Endothelial cell of umbilical vein (primary cell): ENCODE measurements around the gene BCL11A. TPM values are rescaled to one million over a fixed set of nuclear protein-coding genes. Genes with fewer than 3 reads are reported as not detected.

Source experiments
- BruUV-seq: library from RNA; stranded (reverse); fragments of 400-500 nt; replicated peaks from 2 replicates; lab custom pipeline; 2021; lab: Mats Ljungman, UMichigan
- CTCF ChIA-PET: fragments of 300-600, 350-600 bp; sonication (Branson Sonifier 250); formaldehyde crosslinking; loops from one replicate; lab custom pipeline; 2021; ENCODE audit warnings: antibody characterized with exemption, inconsistent platforms; lab: Charles Lee
- POLR2A ChIA-PET: fragments of 300-600, 350-600 bp; sonication (Branson Sonifier 250); formaldehyde crosslinking; loops from one replicate; lab custom pipeline; 2021; ENCODE audit warnings: antibody characterized with exemption, inconsistent platforms; lab: Charles Lee
- DNase-seq: peaks from one replicate; pipeline ENCODE4 v3.0.0-alpha.2; 2011; ENCODE audit warnings: low read depth, low spot score
- FAIRE-seq: peaks from 2 replicates; lab custom pipeline; 2011; peaks lifted over from hg19 to GRCh38; lab: Jason Lieb, UNC
- H2AFZ ChIP-seq: 2 replicates; pipeline ENCODE4 v1.6.0; 2012; ENCODE audit warnings: low read depth, low read length, control low read depth, inconsistent platforms
- H3K27ac ChIP-seq: 2 replicates; pipeline ENCODE4 v1.5.1; 2011; ENCODE audit warnings: low read depth, mild to moderate bottlenecking, control low read depth, low read length, moderate library complexity; ENCODE audit not compliant: insufficient read depth
- H3K27me3 ChIP-seq, 2 experiments: 2 replicates each; pipeline versions ENCODE4 v1.6.0 to v1.6.1; 2011; ENCODE audit warnings: low read length in 2 of 2, mixed read lengths in 1 of 2; ENCODE audit not compliant: control insufficient read depth in 2 of 2, insufficient read depth in 2 of 2
- H3K36me3 ChIP-seq, 2 experiments: 2 replicates in 1 of 2; 3 replicates in 1 of 2; pipeline ENCODE4 v1.5.1; 2011; ENCODE audit warnings: low read length in 2 of 2, mild to moderate bottlenecking in 1 of 2, moderate library complexity in 1 of 2; ENCODE audit not compliant: control insufficient read depth in 2 of 2, insufficient read depth in 2 of 2; ENCODE audit errors: extremely low read depth in 1 of 2
- H3K4me1 ChIP-seq: 3 replicates; pipeline ENCODE4 v1.5.1; 2011; ENCODE audit warnings: mild to moderate bottlenecking, low read length; ENCODE audit not compliant: control insufficient read depth, insufficient read depth; ENCODE audit errors: extremely low read depth
- H3K4me2 ChIP-seq: 2 replicates; pipeline ENCODE4 v1.6.1; 2011; ENCODE audit warnings: low read length, control low read depth, mixed read lengths; ENCODE audit not compliant: insufficient read depth
- H3K4me3 ChIP-seq, 3 experiments: fragments of 200-600 bp in 1 of 3; sonication (generic), shearing (Covaris generic) in 1 of 3; replicated peaks in 1 of 3; 2 replicates each; pipeline ENCODE4 v1.5.1; 2011 to 2016; ENCODE audit warnings: control low read depth in 3 of 3, low read length in 3 of 3, mild to moderate bottlenecking in 2 of 3, inconsistent platforms in 1 of 3, low read depth in 1 of 3, moderate library complexity in 1 of 3; ENCODE audit not compliant: insufficient read depth in 1 of 3
- H3K79me2 ChIP-seq: 2 replicates; pipeline ENCODE4 v1.6.0; 2012; ENCODE audit warnings: low read length, inconsistent platforms; ENCODE audit not compliant: control insufficient read depth, insufficient read depth
- H3K9ac ChIP-seq: replicated peaks from 2 replicates; pipeline ENCODE3; 2011; ENCODE audit warnings: low read length, control low read depth; ENCODE audit not compliant: insufficient read depth; ENCODE audit errors: extremely low read depth
- H3K9me1 ChIP-seq: replicated peaks from 3 replicates; pipeline ENCODE4 v1.6.0; 2011; ENCODE audit warnings: mild to moderate bottlenecking, low read length; ENCODE audit not compliant: control insufficient read depth, insufficient read depth; ENCODE audit errors: extremely low read depth
- H3K9me3 ChIP-seq: replicated peaks from 2 replicates; pipeline ENCODE4 v1.5.1; 2012; ENCODE audit warnings: low read length, inconsistent platforms; ENCODE audit not compliant: control insufficient read depth, insufficient read depth
- H4K20me1 ChIP-seq: replicated peaks from 2 replicates; pipeline ENCODE3; 2011; ENCODE audit warnings: mild to moderate bottlenecking, low read length; ENCODE audit not compliant: control insufficient read depth, insufficient read depth; ENCODE audit errors: extremely low read depth
- EZH2 ChIP-seq: IDR thresholded peaks from 2 replicates; pipeline ENCODE4 v1.6.1; 2012; ENCODE audit warnings: borderline replicate concordance, low read depth, mild to moderate bottlenecking, moderate library complexity, low read length, inconsistent platforms; ENCODE audit not compliant: severe bottlenecking
- FOS ChIP-seq: IDR thresholded peaks from 2 replicates; pipeline ENCODE4 v1.6.1; 2011; ENCODE audit warnings: mild to moderate bottlenecking, low read length, moderate library complexity, borderline replicate concordance; ENCODE audit not compliant: insufficient read depth
- GATA2 ChIP-seq: IDR thresholded peaks from 2 replicates; pipeline ENCODE4 v1.7.0; 2011; ENCODE audit warnings: low read depth, mild to moderate bottlenecking, moderate library complexity, mixed read lengths, low read length; ENCODE audit not compliant: insufficient read length, insufficient read depth
- JUN ChIP-seq: IDR thresholded peaks from 2 replicates; pipeline ENCODE4 v1.6.1; 2011; ENCODE audit warnings: borderline replicate concordance, low read depth; ENCODE audit not compliant: insufficient read length, insufficient read depth
- MAX ChIP-seq: IDR thresholded peaks from 2 replicates; pipeline ENCODE4 v1.6.1; 2011; ENCODE audit not compliant: insufficient read depth, insufficient read length
- MYC ChIP-seq: IDR thresholded peaks from one replicate; pipeline ENCODE4 v1.6.1; 2011; ENCODE audit warnings: mild to moderate bottlenecking, low read depth, low read length
- POLR2A ChIP-seq: IDR thresholded peaks from 2 replicates; pipeline ENCODE4 v1.6.1; 2012; ENCODE audit warnings: low read depth, mild to moderate bottlenecking, control low read depth, low read length
- POLR2AphosphoS5 ChIP-seq: IDR thresholded peaks from 2 replicates; pipeline ENCODE4 v1.6.1; 2012; ENCODE audit warnings: low read depth, mild to moderate bottlenecking, control low read depth, low read length, moderate library complexity; ENCODE audit not compliant: insufficient read depth
- dilution Hi-C: fragments of 300-500 bp; cut with MboI; formaldehyde crosslinking; loops from one replicate; pipeline ENCODE4 v1.15.0; 2019; ENCODE audit warnings: low sequenced_read_pairs; ENCODE audit not compliant: extremely low pct_ligation_motif_present
- intact Hi-C: fragments of 100-400 bp; cut with micrococcal nuclease; formaldehyde crosslinking; loops from one replicate; pipeline ENCODE4 v1.10.0; 2022
- polyA plus RNA-seq, 4 experiments: library from polyadenylated mRNA; depleted of rRNA in 3 of 4; stranded (reverse) in 3 of 4; unstranded in 1 of 4; fragments of >200 nt; gene quantifications; 2 replicates each; pipeline versions ENCODE4 v1.2.1 to v1.2.3, GENCODE V29; 2011 to 2012; ENCODE audit warnings: missing spikeins in 1 of 4
- total RNA-seq: library from RNA; stranded (reverse); gene quantifications from 2 replicates; pipeline ENCODE4 v1.2.3, GENCODE V29; 2021
- TF ChIP-seq, protein P1 (sequence below), 2 donors: IDR thresholded peaks; 1 replicate in 1 of 2; 2 replicates in 1 of 2; pipeline ENCODE4 v1.5.1; 2011; ENCODE audit warnings: low read length in 2 of 2, mild to moderate bottlenecking in 2 of 2, moderate library complexity in 2 of 2, control low read depth in 1 of 2, inconsistent platforms in 1 of 2, low read depth in 1 of 2; ENCODE audit not compliant: insufficient read depth in 1 of 2; ENCODE audit errors: extremely low read depth in 1 of 2

Gene BCL11A
- total and polyA plus RNA-seq, 2 donors (not counting 3 experiments of a cell fraction or from before 2014, with no cell fraction given), result 0.12 to 0.88 TPM

- Histone ChIP-seq H2AFZ (peak overlapping the region; percentile 5), H3K36me3 (no peaks in the 10 kb centered on the region), H3K4me1 (peaks cover 13% of the 10 kb centered on the region), H4K20me1 (no peaks in the 10 kb centered on the region), H3K4me2 (peak overlapping the region; percentile 64), H3K9me3 (no peaks in the 10 kb centered on the region), H3K27me3 (peaks cover 38 to 58% of the 10 kb centered on the region in 2 experiments), H3K9me1 (no peaks in the 10 kb centered on the region), H3K79me2 (no peaks in the 10 kb centered on the region), H3K4me3 (peak overlapping the region; percentile 4 to 60 (median 44)), H3K9ac (no peak overlapping the region), H3K27ac (no peak overlapping the region)
- peak; percentile 7 for DNase-seq
- ChIA-PET POLR2A (no interaction called here), CTCF (interaction anchor here (0.6 to 1.7 kb wide), 11 partner anchors 7 to 1979 kb away, joined by 3 to 12 read pairs (median 4); no protein-coding TSS in a partner anchor)
- FAIRE-seq, result no peak
- no TSS peak for BruUV-seq
- TF ChIP-seq POLR2A, result no peak
- intact Hi-C loops, result no loop called here
- dilution Hi-C loops, result no loop called here
Observed at GRCh38 chr2:60549238-60549927, 4.1 kb downstream of the BCL11A start.

GRCh38 chr2:60548845-60549237 is 4.6 kb downstream of the BCL11A start:
- no peaks in the 10 kb centered on the region for H4K20me1 ChIP-seq
- intact Hi-C loops, result no loop called here
- H3K4me2 ChIP-seq, result no peak overlapping the region
- BruUV-seq, result no TSS peak
- peaks cover 38 to 57% of the 10 kb centered on the region in 2 experiments for H3K27me3 ChIP-seq
- H2AFZ ChIP-seq, result no peak overlapping the region
- no peak for TF ChIP-seq FOS
- no peak for TF ChIP-seq GATA2
- TF ChIP-seq, protein P1, sequence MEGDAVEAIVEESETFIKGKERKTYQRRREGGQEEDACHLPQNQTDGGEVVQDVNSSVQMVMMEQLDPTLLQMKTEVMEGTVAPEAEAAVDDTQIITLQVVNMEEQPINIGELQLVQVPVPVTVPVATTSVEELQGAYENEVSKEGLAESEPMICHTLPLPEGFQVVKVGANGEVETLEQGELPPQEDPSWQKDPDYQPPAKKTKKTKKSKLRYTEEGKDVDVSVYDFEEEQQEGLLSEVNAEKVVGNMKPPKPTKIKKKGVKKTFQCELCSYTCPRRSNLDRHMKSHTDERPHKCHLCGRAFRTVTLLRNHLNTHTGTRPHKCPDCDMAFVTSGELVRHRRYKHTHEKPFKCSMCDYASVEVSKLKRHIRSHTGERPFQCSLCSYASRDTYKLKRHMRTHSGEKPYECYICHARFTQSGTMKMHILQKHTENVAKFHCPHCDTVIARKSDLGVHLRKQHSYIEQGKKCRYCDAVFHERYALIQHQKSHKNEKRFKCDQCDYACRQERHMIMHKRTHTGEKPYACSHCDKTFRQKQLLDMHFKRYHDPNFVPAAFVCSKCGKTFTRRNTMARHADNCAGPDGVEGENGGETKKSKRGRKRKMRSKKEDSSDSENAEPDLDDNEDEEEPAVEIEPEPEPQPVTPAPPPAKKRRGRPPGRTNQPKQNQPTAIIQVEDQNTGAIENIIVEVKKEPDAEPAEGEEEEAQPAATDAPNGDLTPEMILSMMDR (IDR thresholded peaks at IDR 0.05; ENCODE audit: extremely low read depth in 1 of 2, insufficient read depth in 1 of 2, low read depth in 1 of 2, low read length in 2 of 2), result no peak
- TF ChIP-seq POLR2A, result no peak
- TF ChIP-seq JUN, result no peak
- TF ChIP-seq EZH2, result no peak
- TF ChIP-seq MYC, result no peak
- TF ChIP-seq MAX, result no peak
- TF ChIP-seq POLR2AphosphoS5, result no peak
- no peaks in the 10 kb centered on the region for H3K9me3 ChIP-seq
- no peaks in the 10 kb centered on the region for H3K9me1 ChIP-seq
- dilution Hi-C loops, result no loop called here
- no peak overlapping the region for H3K4me3 ChIP-seq
- peaks cover 13% of the 10 kb centered on the region for H3K4me1 ChIP-seq
- no peak for FAIRE-seq
- no peaks in the 10 kb centered on the region for H3K36me3 ChIP-seq
- ChIA-PET CTCF (no interaction called here), POLR2A (no interaction called here)
- no peak for DNase-seq
- H3K79me2 ChIP-seq, result no peaks in the 10 kb centered on the region
- H3K27ac ChIP-seq, result no peak overlapping the region
- no peak overlapping the region for H3K9ac ChIP-seq
